ENCODE results near the gene DSC2.
"Not testable (repeated sequence)": the region's sequence is repeated elsewhere in the genome, so short reads cannot be mapped to it uniquely, and the experiment has no call there.

Gene DSC2

DNA sequence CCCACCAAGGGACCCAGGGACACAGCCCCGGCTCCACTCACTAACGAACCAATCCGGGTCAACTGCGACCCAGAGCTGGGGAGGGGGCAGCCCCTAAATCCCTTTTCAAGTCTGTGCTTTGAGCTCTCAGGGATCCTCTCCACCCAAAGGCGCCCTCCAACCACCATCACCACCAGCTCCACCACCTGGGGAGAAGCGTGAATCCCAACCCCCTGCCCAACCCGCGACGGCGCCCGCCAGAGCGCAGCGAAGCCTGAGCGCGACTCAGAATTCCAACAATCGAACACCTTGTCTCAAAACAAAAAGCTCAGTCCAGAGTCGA is 60.2 kb downstream of the DSC2 start:
- no peak for DNase-seq

DNA sequence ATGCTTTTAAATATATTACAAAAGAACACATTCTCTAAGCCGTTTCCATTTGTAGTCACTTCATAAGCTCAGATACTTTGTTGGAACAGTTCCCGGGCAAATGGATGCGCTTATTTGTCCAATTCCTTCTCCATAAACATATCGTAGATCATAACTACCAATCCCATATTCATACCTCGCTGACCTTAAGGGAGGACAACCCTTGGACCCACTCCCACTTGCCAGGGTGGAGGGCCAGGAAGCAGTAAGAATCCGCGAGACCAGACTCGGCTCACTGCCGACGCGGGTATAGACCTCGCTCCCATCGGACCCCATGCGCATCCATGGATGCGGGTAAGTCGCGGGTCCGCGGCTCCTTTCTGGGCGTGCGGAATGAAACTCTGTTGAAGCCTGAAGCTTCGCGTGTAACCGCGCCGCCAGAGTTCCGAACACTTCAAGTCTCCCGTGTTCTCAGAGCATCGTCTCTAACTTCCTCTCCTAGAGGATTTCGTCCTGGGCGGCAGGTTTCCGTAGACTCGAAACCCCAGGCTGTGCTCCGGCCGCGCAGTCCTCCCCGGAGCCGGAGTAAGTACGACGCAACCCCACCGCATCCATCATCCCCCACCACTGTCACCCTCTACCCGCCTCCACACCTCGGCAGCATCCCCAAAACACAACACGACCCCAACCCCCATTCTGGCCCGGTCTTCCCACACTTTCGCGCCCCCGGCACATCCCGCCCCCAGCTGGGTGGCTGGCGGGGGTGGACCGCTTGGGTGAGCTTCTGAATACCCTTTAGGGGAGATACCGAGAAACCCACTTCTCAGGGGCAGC is 60.7 kb downstream of the DSC2 start:
- DNase-seq = no peak

DNA sequence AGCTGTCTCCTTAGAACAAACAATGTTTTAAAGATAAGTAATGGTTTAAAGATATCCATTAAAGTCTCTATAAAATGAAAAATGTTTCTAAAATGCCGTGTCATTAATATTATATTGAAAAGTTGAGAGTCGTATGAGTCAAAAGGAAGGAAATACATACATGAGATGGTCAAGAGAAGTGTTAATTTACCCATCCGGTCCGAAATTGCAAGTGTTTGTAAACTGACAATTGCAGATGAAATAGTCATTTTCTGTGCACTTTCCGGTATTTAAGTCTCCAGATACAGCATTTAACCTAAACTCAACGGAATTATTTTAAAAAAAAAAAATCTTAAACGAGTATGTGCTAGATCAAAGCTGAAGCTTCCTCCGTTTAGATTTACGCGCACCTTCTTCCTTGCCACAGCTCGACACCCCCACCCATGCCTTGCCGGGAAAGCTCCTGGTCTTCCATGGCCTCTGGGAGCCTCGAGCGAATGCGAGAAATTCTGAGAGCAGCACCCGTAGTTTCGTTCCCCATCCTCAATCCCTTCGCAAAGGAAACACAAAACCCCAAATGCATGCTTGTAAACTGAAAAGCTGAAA is 61.4 kb downstream of the DSC2 start:
- no peak for DNase-seq

DNA sequence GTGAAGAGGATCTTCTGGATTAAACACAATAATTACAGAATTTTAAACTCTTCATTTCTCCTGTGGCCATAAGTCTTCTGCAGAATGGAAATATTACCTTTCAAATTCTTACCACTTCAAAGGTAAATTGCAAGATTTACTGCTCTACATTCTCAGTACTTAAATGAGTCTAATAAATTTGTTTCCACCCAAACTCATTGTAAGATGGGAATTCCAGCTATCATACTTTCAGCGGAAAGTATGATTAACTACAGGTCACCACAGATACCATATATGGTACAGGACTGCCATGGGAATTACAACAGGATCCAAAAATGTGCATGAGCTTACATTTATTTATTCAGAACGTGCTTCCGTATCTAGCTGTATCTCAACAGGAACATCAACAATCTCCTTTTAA is 62.8 kb downstream of the DSC2 start:
- no peak for DNase-seq

DNA sequence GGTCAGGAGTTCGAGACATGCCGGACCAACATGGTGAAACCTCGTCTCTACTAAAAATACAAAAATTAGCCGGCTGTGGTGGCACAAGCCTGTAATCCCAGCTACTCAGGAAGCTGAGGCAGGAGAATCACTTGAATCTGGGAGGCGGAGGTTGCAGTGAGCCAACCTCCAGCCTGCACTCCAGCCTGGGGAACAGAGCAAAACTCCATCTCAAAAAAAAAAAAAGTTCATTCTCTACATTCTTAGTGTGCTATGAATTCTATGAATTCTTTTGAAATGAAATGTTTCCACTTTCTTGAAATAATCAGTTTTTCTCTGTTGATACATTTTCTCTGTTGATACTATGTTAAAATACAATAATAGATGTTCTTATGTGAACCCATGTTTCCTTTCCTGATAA is 64.5 kb downstream of the DSC2 start:
- DNase-seq = not testable (repeated sequence)

DNA sequence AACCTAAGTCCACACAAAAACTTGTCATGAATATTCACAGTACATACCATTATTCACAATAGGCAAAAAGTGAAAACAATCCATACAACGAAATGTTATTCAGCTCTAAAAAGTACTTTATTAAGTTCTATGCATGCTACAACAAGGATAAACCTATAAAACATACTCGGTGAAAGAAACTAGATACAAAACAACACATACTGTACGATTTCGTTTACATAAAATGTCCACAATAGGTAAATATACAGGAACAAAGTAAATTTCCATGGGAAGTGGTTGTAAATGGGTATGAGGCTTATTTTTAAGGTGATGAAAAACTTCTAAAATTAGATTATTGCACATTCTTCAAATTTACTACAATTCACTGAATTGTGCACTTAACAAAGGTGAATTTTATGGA is 67.7 kb downstream of the DSC2 start:
- no peak for DNase-seq

DNA sequence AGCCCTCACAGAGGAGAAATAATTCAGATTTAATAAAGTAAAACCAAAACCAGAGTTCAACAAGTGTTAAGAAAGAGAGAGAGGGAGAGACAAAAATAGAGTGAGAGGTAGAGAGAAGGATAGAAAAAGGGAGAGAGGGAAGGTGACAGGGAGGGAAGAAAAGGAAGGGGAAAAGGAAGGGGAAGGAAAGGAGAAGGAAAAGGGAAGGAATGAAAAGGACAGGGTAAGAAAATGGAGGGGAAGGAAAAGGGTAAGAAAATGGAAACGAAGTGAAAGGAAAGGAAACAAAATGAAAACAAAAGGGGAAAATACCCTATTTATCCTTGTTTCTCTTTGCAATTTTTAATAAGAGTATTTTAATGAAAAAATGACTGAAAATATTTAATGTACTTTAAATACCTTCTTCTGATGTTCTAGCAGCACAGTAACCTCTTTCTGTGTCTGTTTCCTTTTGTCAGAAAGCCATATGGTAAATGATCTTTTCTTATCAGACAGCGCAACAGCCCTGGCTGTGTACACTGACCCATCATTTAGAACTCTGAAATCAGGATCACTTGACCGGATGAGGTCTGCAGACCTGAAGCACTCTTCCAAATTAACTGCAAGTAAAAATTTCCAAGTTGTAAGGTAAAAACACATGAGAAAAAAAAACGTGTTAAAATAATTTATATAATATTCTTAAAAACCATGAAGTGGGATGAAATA is 71.5 kb downstream of the DSC2 start:
- DNase-seq = no peak

DNA sequence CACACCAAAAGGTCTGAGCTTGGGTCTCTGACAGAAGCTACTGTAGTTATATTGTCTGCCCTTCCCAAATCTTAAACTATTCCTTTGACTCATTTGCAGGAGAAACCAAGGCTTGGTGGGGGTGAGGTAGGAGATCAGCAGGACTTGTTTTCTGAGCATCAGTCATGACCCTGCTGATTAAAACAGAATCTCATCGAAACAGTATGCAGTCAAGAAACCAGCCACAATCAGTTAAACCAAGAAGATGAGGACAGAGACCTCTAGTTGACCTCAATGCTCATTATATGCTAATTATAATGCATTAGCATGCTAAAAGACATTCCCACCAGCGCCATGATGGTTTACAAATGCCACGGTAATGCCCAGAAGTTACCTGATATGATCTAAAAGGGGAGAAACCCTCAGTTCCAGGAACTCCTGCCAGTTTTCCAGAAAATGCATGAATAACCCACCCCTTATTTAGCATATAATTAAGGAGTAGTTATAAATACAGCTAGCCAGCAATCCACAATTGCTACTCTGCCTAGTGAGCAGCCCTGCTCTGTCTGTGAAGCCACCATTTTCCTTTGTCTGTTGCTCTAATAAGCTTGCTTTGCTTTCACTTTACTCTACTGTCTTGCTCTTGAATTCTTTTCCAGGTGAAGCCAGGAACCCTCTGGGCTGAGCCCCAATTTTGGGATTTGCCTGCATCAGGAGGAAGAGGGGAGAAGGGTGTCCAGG is 86.3 kb downstream of the DSC2 start:
- DNase-seq = no peak

DNA sequence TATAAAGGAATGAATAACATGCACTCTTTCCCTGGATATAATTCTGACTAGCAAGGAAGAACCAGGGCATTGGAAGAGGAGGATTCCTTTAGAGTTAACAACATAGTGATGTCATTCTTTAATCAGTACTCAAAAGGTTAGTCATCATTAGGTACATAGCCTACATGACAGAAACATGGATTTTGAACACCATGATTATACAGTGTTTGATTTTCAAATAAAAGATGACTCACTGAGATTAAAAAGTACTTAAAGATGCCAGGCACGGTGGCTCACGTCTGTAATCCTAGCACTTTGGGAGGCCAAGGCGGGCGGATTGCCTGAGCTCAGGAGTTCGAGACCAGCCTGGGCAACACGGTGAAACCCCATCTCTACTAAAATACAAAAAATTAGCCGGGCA is 90.8 kb downstream of the DSC2 start:
- DNase-seq = not testable (repeated sequence)

DNA sequence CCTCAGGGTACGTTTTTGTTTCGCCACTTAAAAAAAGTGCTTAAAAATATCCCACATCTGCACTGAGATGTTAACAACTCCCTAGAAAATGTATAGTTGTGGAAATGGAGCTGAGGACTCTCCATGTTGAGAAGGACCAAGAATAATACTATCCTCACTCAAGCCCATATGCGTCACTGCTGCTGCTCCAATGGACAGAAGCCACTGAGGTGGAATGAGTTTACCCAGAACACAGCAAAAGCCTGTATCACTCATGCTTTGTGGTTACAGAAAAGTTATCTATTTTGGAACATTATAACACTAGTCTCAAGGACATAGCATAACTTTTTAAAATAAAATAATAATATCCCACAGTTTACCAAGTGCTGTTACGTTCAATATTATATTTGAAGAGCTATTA is 91.6 kb downstream of the DSC2 start:
- DNase-seq = no peak
